Neuronal stem cell (in vitro differentiated cells): ENCODE data around the gene ADRA2C. TPM values are rescaled to one million over a fixed set of nuclear protein-coding genes. Genes with fewer than 3 reads are reported as not detected.

Source experiments
- DNase-seq: peaks from one replicate; pipeline ENCODE4 v3.0.0-alpha.2; 2013; ENCODE audit warnings: low spot score
- H2AFZ ChIP-seq: one replicate; pipeline ENCODE4 v1.6.1; 2013; ENCODE audit warnings: mild to moderate bottlenecking, low read length, inconsistent platforms
- H2AK5ac ChIP-seq: 2 replicates; pipeline ENCODE4 v1.6.1; 2013; ENCODE audit warnings: low read depth, mild to moderate bottlenecking, inconsistent platforms, low read length, moderate library complexity, mixed read lengths
- H2BK120ac ChIP-seq: 2 replicates; pipeline ENCODE4 v1.6.1; 2013; ENCODE audit warnings: low read depth, mild to moderate bottlenecking, inconsistent platforms, low read length, moderate library complexity, mixed read lengths
- H2BK12ac ChIP-seq: one replicate; pipeline ENCODE4 v1.6.1; 2013; ENCODE audit warnings: low read length, inconsistent platforms
- H2BK15ac ChIP-seq: 2 replicates; pipeline ENCODE4 v1.6.1; 2013; ENCODE audit warnings: mild to moderate bottlenecking, low read length, inconsistent platforms, mixed read lengths
- H2BK5ac ChIP-seq: one replicate; pipeline ENCODE4 v1.6.1; 2013; ENCODE audit warnings: inconsistent platforms, mild to moderate bottlenecking, low read length, moderate library complexity
- H3K14ac ChIP-seq: one replicate; pipeline ENCODE4 v1.6.1; 2013; ENCODE audit warnings: low read length, inconsistent platforms
- H3K18ac ChIP-seq: 2 replicates; pipeline ENCODE4 v1.6.1; 2013; ENCODE audit warnings: low read length, inconsistent platforms
- H3K23ac ChIP-seq: 2 replicates; pipeline ENCODE4 v1.6.1; 2013; ENCODE audit warnings: low read depth, mild to moderate bottlenecking, mixed read lengths, low read length, inconsistent platforms; ENCODE audit not compliant: poor library complexity
- H3K27ac ChIP-seq: replicated peaks from 3 replicates; pipeline ENCODE4 v1.5.1; 2013; ENCODE audit warnings: low read length, inconsistent platforms
- H3K27me3 ChIP-seq, 3 experiments: 2 replicates each; pipeline ENCODE4 v1.6.1; 2013; ENCODE audit warnings: low read length in 3 of 3, mild to moderate bottlenecking in 2 of 3, inconsistent platforms in 1 of 3, low read depth in 1 of 3, mixed read lengths in 1 of 3, moderate library complexity in 1 of 3; ENCODE audit not compliant: control insufficient read depth in 3 of 3, insufficient read depth in 3 of 3
- H3K36me3 ChIP-seq, 2 donors: replicated peaks in 1 of 2; 2 replicates each; pipeline ENCODE4 v1.6.1; 2013; ENCODE audit warnings: low read length in 2 of 2; ENCODE audit not compliant: control insufficient read depth in 2 of 2, insufficient read depth in 2 of 2
- H3K4ac ChIP-seq: 2 replicates; pipeline ENCODE4 v1.6.1; 2013; ENCODE audit warnings: inconsistent platforms, mild to moderate bottlenecking, low read length, moderate library complexity
- H3K4me1 ChIP-seq, 2 donors: 1 replicate in 1 of 2; 2 replicates in 1 of 2; pipeline ENCODE4 v1.6.1; 2013; ENCODE audit warnings: low read length in 2 of 2, low read depth in 1 of 2; ENCODE audit not compliant: control insufficient read depth in 2 of 2, insufficient read depth in 1 of 2
- H3K4me2 ChIP-seq: one replicate; pipeline ENCODE4 v1.6.1; 2013; ENCODE audit warnings: mild to moderate bottlenecking, low read length, inconsistent platforms; ENCODE audit not compliant: insufficient read depth, poor library complexity, severe bottlenecking
- H3K4me3 ChIP-seq, 2 donors: 2 replicates each; pipeline ENCODE4 v1.5.1; 2013; ENCODE audit warnings: low read length in 2 of 2, mild to moderate bottlenecking in 2 of 2, inconsistent platforms in 1 of 2, moderate library complexity in 1 of 2
- H3K79me1 ChIP-seq: one replicate; pipeline ENCODE4 v1.6.1; 2013; ENCODE audit warnings: low read depth, mild to moderate bottlenecking, inconsistent platforms, low read length, moderate library complexity
- H3K9ac ChIP-seq: one replicate; pipeline ENCODE4 v1.6.1; 2013; ENCODE audit warnings: mild to moderate bottlenecking, low read depth, low read length, inconsistent platforms; ENCODE audit not compliant: poor library complexity
- H3K9me3 ChIP-seq, 2 donors: replicated peaks in 1 of 2; 2 replicates each; pipeline versions ENCODE3 to v1.6.1; 2013; ENCODE audit warnings: low read length in 2 of 2, mild to moderate bottlenecking in 2 of 2, inconsistent platforms in 1 of 2, low read depth in 1 of 2, mixed read lengths in 1 of 2, moderate library complexity in 1 of 2; ENCODE audit not compliant: control insufficient read depth in 2 of 2, insufficient read depth in 1 of 2
- H4K8ac ChIP-seq: one replicate; pipeline ENCODE4 v1.6.1; 2013; ENCODE audit warnings: low read depth, mild to moderate bottlenecking, inconsistent platforms, low read length, moderate library complexity
- H4K91ac ChIP-seq: one replicate; pipeline ENCODE4 v1.6.1; 2013; ENCODE audit warnings: low read length, low read depth, mild to moderate bottlenecking, inconsistent platforms; ENCODE audit not compliant: poor library complexity
- WGBS, 2 donors: extraction: QIAGEN DNeasy Blood & Tissue Kit; methylation state at CpG; one replicate each; pipeline ENCODE4 v1.1.7; 2013; ENCODE audit warnings: missing lambda C conversion rate in 2 of 2, mixed read lengths in 1 of 2; ENCODE audit not compliant: insufficient read length in 2 of 2, insufficient replicate concordance in 1 of 2; ENCODE audit errors: extremely low coverage in 2 of 2; 5-methylcytosine and 5-hydroxymethylcytosine counted together
- polyA plus RNA-seq, 2 experiments: library from polyadenylated mRNA; stranded (reverse); fragments of 200-250 nt; gene quantifications; one replicate each; pipeline ENCODE4 v1.2.3, GENCODE V29; 2013

ADRA2C gene
- polyA plus RNA-seq (2013, experiment 1 of 2), result 7.7 TPM
- 7.2 TPM for polyA plus RNA-seq (2013, experiment 2 of 2)

DNA sequence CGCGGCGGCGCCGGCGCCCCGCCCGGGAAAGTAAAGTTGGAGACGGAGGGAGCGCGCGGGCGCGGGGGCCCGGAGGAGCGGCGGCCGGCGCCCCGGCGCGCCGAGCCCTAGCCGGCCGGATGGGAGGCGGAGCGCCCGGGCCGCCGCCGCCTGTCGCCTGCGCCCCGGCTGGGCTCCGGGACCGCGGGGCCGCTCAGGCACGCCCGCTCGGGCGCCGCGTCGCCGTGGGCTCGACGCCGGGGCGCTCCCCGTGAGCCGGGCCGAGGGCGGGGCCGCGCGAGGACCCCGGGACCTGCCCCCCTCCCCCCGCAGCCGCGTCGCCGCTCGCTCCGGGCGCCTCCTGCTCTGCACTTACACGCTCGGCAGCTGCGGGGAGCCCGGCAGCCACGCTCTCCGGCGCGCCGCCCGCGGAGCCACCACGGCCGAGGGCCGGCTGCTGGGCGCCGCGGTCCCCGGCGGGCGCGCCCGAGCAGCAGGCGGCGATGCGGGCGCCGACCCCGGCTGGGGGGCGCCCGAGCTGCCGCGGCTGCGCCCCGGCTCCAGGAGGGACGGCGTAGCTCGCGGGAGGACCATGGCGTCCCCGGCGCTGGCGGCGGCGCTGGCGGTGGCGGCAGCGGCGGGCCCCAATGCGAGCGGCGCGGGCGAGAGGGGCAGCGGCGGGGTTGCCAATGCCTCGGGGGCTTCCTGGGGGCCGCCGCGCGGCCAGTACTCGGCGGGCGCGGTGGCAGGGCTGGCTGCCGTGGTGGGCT is at the start of gene ADRA2C:
Gene ADRA2C, plus strand, starts transcription at position 350 of the 749 bp plus-strand sequence. Its CDS starts 222 bp downstream, at position 572.
- peak within 1 kb of the TSS; percentile 77 for H2BK12ac ChIP-seq
- H3K36me3 ChIP-seq, result no peaks in the 10 kb centered on the region
- H3K9me3 ChIP-seq, result peaks cover 3 to 6% of the 10 kb centered on the region in 2 donors
- peak within 1 kb of the TSS; percentile 53 for H3K9ac ChIP-seq
- peak within 1 kb of the TSS; percentile 94 for H3K18ac ChIP-seq
- H3K27ac ChIP-seq, result no peak within 1 kb of the TSS
- H3K23ac ChIP-seq, result peak within 1 kb of the TSS; percentile 66
- no peak within 1 kb of the TSS for H4K91ac ChIP-seq
- H3K27me3 ChIP-seq, result peaks cover 11 to 75% (median 25%) of the 10 kb centered on the region in 3 experiments
- H3K4ac ChIP-seq, result no peak within 1 kb of the TSS
- H3K4me3 ChIP-seq, result peak within 1 kb of the TSS; percentile 37 to 80
- H2BK15ac ChIP-seq, result peak within 1 kb of the TSS; percentile 63
- H4K8ac ChIP-seq, result peak within 1 kb of the TSS; percentile 48
- H2BK5ac ChIP-seq, result no peak within 1 kb of the TSS
- DNase-seq, result peak; percentile 24
- peak within 1 kb of the TSS; percentile 89 for H3K4me2 ChIP-seq
- peak within 1 kb of the TSS; percentile 1 for H3K14ac ChIP-seq
- H2AFZ ChIP-seq, result peak within 1 kb of the TSS; percentile 78
- peak within 1 kb of the TSS; percentile 56 for H2AK5ac ChIP-seq
- H2BK120ac ChIP-seq, result no peak within 1 kb of the TSS
- no CpG with 5 or more reads among the region's 131 CpGs for WGBS, 2 donors
- H3K79me1 ChIP-seq, result peaks cover 6% of the 10 kb centered on the region
- peaks cover 0 to 20% of the 10 kb centered on the region in 2 donors for H3K4me1 ChIP-seq

GRCh38 chr4:3716631-3717235 is 49.5 kb upstream of the ADRA2C start:
- Histone ChIP-seq H2BK15ac (peak overlapping the region; percentile 59), H3K23ac (no peak overlapping the region), H2AFZ (no peak overlapping the region), H3K4ac (no peak overlapping the region), H3K4me3 (no peak overlapping the region), H3K4me2 (no peak overlapping the region), H2AK5ac (peak overlapping the region; percentile 27), H3K4me1 (peaks cover 0 to 6% of the 10 kb centered on the region in 2 donors), H3K27me3 (peaks cover 0 to 22% (median 5%) of the 10 kb centered on the region in 3 experiments), H2BK12ac (peak overlapping the region; percentile 4), H2BK120ac (no peak overlapping the region), H3K18ac (no peak overlapping the region), H3K79me1 (peaks cover 2% of the 10 kb centered on the region), H3K36me3 (peaks cover 0 to 3% of the 10 kb centered on the region in 2 donors), H4K91ac (no peak overlapping the region), H3K9ac (no peak overlapping the region), H3K9me3 (peaks cover 3 to 11% of the 10 kb centered on the region in 2 donors), H4K8ac (no peak overlapping the region), H3K27ac (no peak overlapping the region), H3K14ac (no peak overlapping the region), H2BK5ac (no peak overlapping the region)
- WGBS, 2 donors, result no CpG with 5 or more reads among the region's 10 CpGs
- no peak for DNase-seq

DNA sequence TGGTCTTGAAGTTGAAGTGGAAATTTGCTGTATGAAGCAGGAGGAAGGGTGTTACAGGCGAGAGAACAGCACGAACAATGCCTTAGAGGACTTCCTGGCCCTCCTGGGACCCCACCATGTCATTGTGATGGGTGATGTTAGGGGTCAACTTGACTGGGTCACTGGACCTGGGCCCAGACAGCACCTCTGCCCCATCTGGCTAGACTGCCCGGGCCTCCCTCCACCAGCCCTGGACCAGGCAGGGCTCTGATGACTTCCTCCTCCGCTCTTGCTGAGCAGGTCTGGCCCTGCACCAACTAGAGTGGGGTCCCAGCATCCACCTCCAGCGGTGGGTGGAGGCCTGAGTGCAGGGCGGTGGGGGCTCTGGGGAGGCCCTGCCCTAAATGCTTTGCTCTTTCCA is 48.9 kb upstream of the ADRA2C start:
- Histone ChIP-seq H3K36me3 (peaks cover 0 to 3% of the 10 kb centered on the region in 2 donors), H3K9ac (no peak overlapping the region), H4K8ac (no peak overlapping the region), H3K23ac (no peak overlapping the region), H3K79me1 (peaks cover 2% of the 10 kb centered on the region), H2BK5ac (no peak overlapping the region), H3K27me3 (peaks cover 0 to 24% (median 5%) of the 10 kb centered on the region in 3 experiments), H2BK120ac (no peak overlapping the region), H2BK15ac (peak overlapping the region; percentile 52), H3K4me1 (peaks cover 0 to 6% of the 10 kb centered on the region in 2 donors), H2BK12ac (peak overlapping the region; percentile 35), H2AK5ac (no peak overlapping the region), H3K9me3 (peaks cover 3 to 11% of the 10 kb centered on the region in 2 donors), H2AFZ (no peak overlapping the region), H3K27ac (no peak overlapping the region), H3K18ac (peak overlapping the region; percentile 49), H3K14ac (no peak overlapping the region), H3K4me3 (no peak overlapping the region), H3K4me2 (no peak overlapping the region), H3K4ac (no peak overlapping the region), H4K91ac (no peak overlapping the region)
- no CpG with 5 or more reads among the region's 6 CpGs for WGBS, 2 donors
- DNase-seq, result no peak

- H3K79me1 ChIP-seq, result peaks cover 2% of the 10 kb centered on the region
- no peak overlapping the region for H2BK15ac ChIP-seq
- H3K4me2 ChIP-seq, result no peak overlapping the region
- no peak overlapping the region for H2AFZ ChIP-seq
- no peak overlapping the region for H4K91ac ChIP-seq
- peaks cover 0 to 3% of the 10 kb centered on the region in 2 donors for H3K36me3 ChIP-seq
- H3K27ac ChIP-seq, result no peak overlapping the region
- H3K23ac ChIP-seq, result no peak overlapping the region
- no peak overlapping the region for H3K9ac ChIP-seq
- H2BK12ac ChIP-seq, result no peak overlapping the region
- H2AK5ac ChIP-seq, result no peak overlapping the region
- no peak overlapping the region for H3K18ac ChIP-seq
- H4K8ac ChIP-seq, result no peak overlapping the region
- WGBS, 2 donors, result no CpG with 5 or more reads among the region's 2 CpGs
- no peak overlapping the region for H3K14ac ChIP-seq
- H3K4ac ChIP-seq, result no peak overlapping the region
- no peak for DNase-seq
- peaks cover 0 to 9% of the 10 kb centered on the region in 2 donors for H3K4me1 ChIP-seq
- H3K27me3 ChIP-seq, result peaks cover 0 to 35% (median 7%) of the 10 kb centered on the region in 3 experiments
- H2BK120ac ChIP-seq, result no peak overlapping the region
- H3K4me3 ChIP-seq, result no peak overlapping the region
- no peak overlapping the region for H2BK5ac ChIP-seq
- peaks cover 3 to 14% of the 10 kb centered on the region in 2 donors for H3K9me3 ChIP-seq
Measured at GRCh38 chr4:3718462-3718861, 47.7 kb upstream of the ADRA2C start.
